NOMO-1 treated with dmso at 0.1 percent for 144 hours (cell line): ENCODE data around the gene SACM1L.

ENCODE experiments used
- DNase-seq: peaks from one replicate; lab custom pipeline; 2025; ENCODE audit not compliant: unreplicated experiment; lab: John Stamatoyannopoulos, UW

SACM1L gene

GRCh38 chr3:45762647-45763302 is 73.6 kb downstream of the SACM1L start:
- no peak for DNase-seq

- DNase-seq: no peak
These were observed 74.1 kb downstream of the SACM1L start for GRCh38 chr3:45763303-45763675.

- DNase-seq: no peak
These were observed 76.2 kb downstream of the SACM1L start for GRCh38 chr3:45765266-45765851.

- no peak for DNase-seq
These were observed 76.8 kb downstream of the SACM1L start for GRCh38 chr3:45765958-45766357.

- no peak for DNase-seq
These were observed 82.1 kb downstream of the SACM1L start for GRCh38 chr3:45771166-45771775.

- DNase-seq: no peak
These were observed 82.6 kb downstream of the SACM1L start for GRCh38 chr3:45771831-45772230.

GRCh38 chr3:45772341-45773035 is 83.3 kb downstream of the SACM1L start:
- DNase-seq: no peak

GRCh38 chr3:45773072-45773471 is 83.9 kb downstream of the SACM1L start:
- no peak for DNase-seq

- no peak for DNase-seq
These were observed 84.7 kb downstream of the SACM1L start for GRCh38 chr3:45773714-45774449.

GRCh38 chr3:45774581-45775521 is 85.7 kb downstream of the SACM1L start:
- DNase-seq: no peak

- no peak for DNase-seq
These were observed 86.5 kb downstream of the SACM1L start for GRCh38 chr3:45775571-45776300.

GRCh38 chr3:45776301-45776595 is 87.1 kb downstream of the SACM1L start:
- DNase-seq: no peak

- no peak for DNase-seq
These were observed 87.4 kb downstream of the SACM1L start for GRCh38 chr3:45776611-45777010.

- DNase-seq: no peak
These were observed 88.0 kb downstream of the SACM1L start for GRCh38 chr3:45777111-45777745.

GRCh38 chr3:45777746-45778386 is 88.7 kb downstream of the SACM1L start:
- no peak for DNase-seq

- DNase-seq: no peak
These were observed 89.6 kb downstream of the SACM1L start for GRCh38 chr3:45778761-45779201.

GRCh38 chr3:45779746-45780735 is 90.8 kb downstream of the SACM1L start:
- DNase-seq: no peak

- DNase-seq: no peak
These were observed 92.1 kb downstream of the SACM1L start for GRCh38 chr3:45781271-45781670.
